ENCODE data around the gene LIN54. TPM values are rescaled to one million over a fixed set of nuclear protein-coding genes. Genes with fewer than 3 reads are reported as not detected.

The LIN54 gene
- total and polyA plus RNA-seq, 9 of the 15 experiments (the other 6 are each of a cell fraction or from before 2014, with no cell fraction given): 2.2 to 22.5 (median 15.8) TPM

GRCh38 chr4:82900411-82901182, 110.0 kb downstream of the LIN54 start, which contains the start of gene THAP9 (continued):
- peak; percentile 90; the same call in 1 of the 2 replicates for TF ChIP-seq ARID4B (CRISPR knock-in tag; IDR thresholded peaks at IDR 0.05)
- TF ChIP-seq HNRNPLL (IDR thresholded peaks at IDR 0.05; ENCODE audit: low read depth, low read length, poor library complexity, severe bottlenecking): peak; percentile 99
- TF ChIP-seq RERE (CRISPR knock-in tag; IDR thresholded peaks at IDR 0.05; ENCODE audit: borderline replicate concordance): no peak; the same call in 1 of the 2 replicates
- no peak for TF ChIP-seq ELK1 (CRISPR knock-in tag; IDR thresholded peaks at IDR 0.05)
- no peak for TF ChIP-seq PPARD (CRISPR knock-in tag; IDR thresholded peaks at IDR 0.05)
- no peak for TF ChIP-seq ERF (CRISPR knock-in tag; IDR thresholded peaks at IDR 0.05)
- TF ChIP-seq MAZ (CRISPR knock-in tag; conservative IDR thresholded peaks at IDR 0.05 in 1 of 2, IDR thresholded peaks at IDR 0.05 in 1 of 2): peak; percentile 54 to 77
- peak; percentile 98 for TF ChIP-seq POLR2B (IDR thresholded peaks at IDR 0.05; ENCODE audit: low read depth, partially characterized antibody)
- no peak for TF ChIP-seq CEBPG (CRISPR knock-in tag; IDR thresholded peaks at IDR 0.05)
- TF ChIP-seq CEBPG (tag; conservative IDR thresholded peaks at IDR 0.05 in 1 of 2, IDR thresholded peaks at IDR 0.05 in 1 of 2): no peak
